ENCODE results near the gene KLRC1. TPM values are rescaled to one million over a fixed set of nuclear protein-coding genes. Genes with fewer than 3 reads are reported as not detected.

Gene KLRC1
- total RNA-seq, 1 experiment from 2014 or later: not detected

- CTCF ChIA-PET: no interaction called here
- no peak for DNase-seq (ENCODE audit: low read depth, low spot score)
- Histone ChIP-seq H3K27ac (ENCODE audit: low read length) (peak overlapping the region; percentile 77), H3K4me3 (ENCODE audit: low read depth in 2 of 2, low read length in 2 of 2) (no peak overlapping the region), H3K9me3 (ENCODE audit: control insufficient read depth, insufficient read depth, low read depth, low read length) (0 out of 2 replicates have a peak, but pooled peaks cover 2% of the 10 kb centered on the region), H3K4me1 (ENCODE audit: control insufficient read depth, insufficient read depth, low read length) (peaks cover 7% of the 10 kb centered on the region; the same call in 1 of the 2 replicates), H3K36me3 (ENCODE audit: control insufficient read depth, insufficient read depth, low read length) (no peaks in the 10 kb centered on the region; the same call in 1 of the 2 replicates), H3K27me3 (ENCODE audit: control insufficient read depth, insufficient read depth, low read length) (no peaks in the 10 kb centered on the region)
- no TSS peak for BruUV-seq (replicated peaks)
- no peak for TF ChIP-seq CTCF (IDR thresholded peaks at IDR 0.05)
- TF ChIP-seq POLR2AphosphoS5 (IDR thresholded peaks at IDR 0.05; ENCODE audit: low read depth, low read length): no peak
- no peak for TF ChIP-seq REST (IDR thresholded peaks at IDR 0.05; ENCODE audit: insufficient read depth in 1 of 2, low read depth in 2 of 2, low read length in 1 of 2)
- TF ChIP-seq SIN3A (IDR thresholded peaks at IDR 0.05; ENCODE audit: borderline replicate concordance, insufficient read depth, low read depth, low read length): no peak
- no peak for TF ChIP-seq TCF7L2 (IDR thresholded peaks at IDR 0.05; ENCODE audit: low read depth, low read length)
- ATAC-seq: no peak
- in situ Hi-C loops (cut with HindIII; ENCODE audit: low pct_unique_long_range_greater_than_20kb, low sequenced_read_pairs) (no loop called here), intact Hi-C loops (cut with micrococcal nuclease; ENCODE audit: unreplicated experiment) (no loop called here)
- POLR2A ChIA-PET: no interaction called here
Observed at GRCh38 chr12:10406725-10407124, 46.5 kb downstream of the KLRC1 start.

GRCh38 chr12:10405294-10405693, 47.9 kb downstream of the KLRC1 start:
- intact Hi-C loops (cut with micrococcal nuclease; ENCODE audit: unreplicated experiment): no loop called here
- no peaks in the 10 kb centered on the region for H3K27me3 ChIP-seq (ENCODE audit: control insufficient read depth, insufficient read depth, low read length)
- no peak overlapping the region for H3K4me3 ChIP-seq (ENCODE audit: low read depth in 2 of 2, low read length in 2 of 2)
- H3K36me3 ChIP-seq (ENCODE audit: control insufficient read depth, insufficient read depth, low read length): no peaks in the 10 kb centered on the region; the same call in 1 of the 2 replicates
- TF ChIP-seq POLR2AphosphoS5 (IDR thresholded peaks at IDR 0.05; ENCODE audit: low read depth, low read length) (no peak), CTCF (IDR thresholded peaks at IDR 0.05) (no peak), TCF7L2 (IDR thresholded peaks at IDR 0.05; ENCODE audit: low read depth, low read length) (no peak), REST (IDR thresholded peaks at IDR 0.05; ENCODE audit: insufficient read depth in 1 of 2, low read depth in 2 of 2, low read length in 1 of 2) (no peak), SIN3A (IDR thresholded peaks at IDR 0.05; ENCODE audit: borderline replicate concordance, insufficient read depth, low read depth, low read length) (no peak)
- peaks cover 7% of the 10 kb centered on the region; the same call in 1 of the 2 replicates for H3K4me1 ChIP-seq (ENCODE audit: control insufficient read depth, insufficient read depth, low read length)
- in situ Hi-C loops (cut with HindIII; ENCODE audit: low pct_unique_long_range_greater_than_20kb, low sequenced_read_pairs): no loop called here
- no TSS peak for BruUV-seq (replicated peaks)
- ATAC-seq (no peak), DNase-seq (ENCODE audit: low read depth, low spot score) (no peak)
- peak overlapping the region; percentile 34; the same call in 1 of the 2 replicates for H3K27ac ChIP-seq (ENCODE audit: low read length)
- 0 out of 2 replicates have a peak, but pooled peaks cover 2% of the 10 kb centered on the region for H3K9me3 ChIP-seq (ENCODE audit: control insufficient read depth, insufficient read depth, low read depth, low read length)
- ChIA-PET POLR2A (no interaction called here), CTCF (no interaction called here)
